Body of pancreas (tissue), 4 donors: ENCODE measurements around the gene EPN3.

ENCODE experiments used
- POLR2A ChIP-seq, 3 donors: fragments of 450-650 bp; IDR thresholded peaks; one replicate each; pipeline ENCODE4 v1.6.1; 2016; ENCODE audit warnings: antibody characterized with exemption in 3 of 3, mild to moderate bottlenecking in 2 of 3
- TF ChIP-seq, protein P1 (sequence below), 7 experiments: fragments of 450-650 bp in 4 of 7; fragments of 200-600 bp in 3 of 7; sonication (generic) in 3 of 7; IDR thresholded peaks; one replicate each; pipeline ENCODE4 v1.5.1; 2016 to 2019; ENCODE audit warnings: antibody characterized with exemption in 7 of 7

DNA sequence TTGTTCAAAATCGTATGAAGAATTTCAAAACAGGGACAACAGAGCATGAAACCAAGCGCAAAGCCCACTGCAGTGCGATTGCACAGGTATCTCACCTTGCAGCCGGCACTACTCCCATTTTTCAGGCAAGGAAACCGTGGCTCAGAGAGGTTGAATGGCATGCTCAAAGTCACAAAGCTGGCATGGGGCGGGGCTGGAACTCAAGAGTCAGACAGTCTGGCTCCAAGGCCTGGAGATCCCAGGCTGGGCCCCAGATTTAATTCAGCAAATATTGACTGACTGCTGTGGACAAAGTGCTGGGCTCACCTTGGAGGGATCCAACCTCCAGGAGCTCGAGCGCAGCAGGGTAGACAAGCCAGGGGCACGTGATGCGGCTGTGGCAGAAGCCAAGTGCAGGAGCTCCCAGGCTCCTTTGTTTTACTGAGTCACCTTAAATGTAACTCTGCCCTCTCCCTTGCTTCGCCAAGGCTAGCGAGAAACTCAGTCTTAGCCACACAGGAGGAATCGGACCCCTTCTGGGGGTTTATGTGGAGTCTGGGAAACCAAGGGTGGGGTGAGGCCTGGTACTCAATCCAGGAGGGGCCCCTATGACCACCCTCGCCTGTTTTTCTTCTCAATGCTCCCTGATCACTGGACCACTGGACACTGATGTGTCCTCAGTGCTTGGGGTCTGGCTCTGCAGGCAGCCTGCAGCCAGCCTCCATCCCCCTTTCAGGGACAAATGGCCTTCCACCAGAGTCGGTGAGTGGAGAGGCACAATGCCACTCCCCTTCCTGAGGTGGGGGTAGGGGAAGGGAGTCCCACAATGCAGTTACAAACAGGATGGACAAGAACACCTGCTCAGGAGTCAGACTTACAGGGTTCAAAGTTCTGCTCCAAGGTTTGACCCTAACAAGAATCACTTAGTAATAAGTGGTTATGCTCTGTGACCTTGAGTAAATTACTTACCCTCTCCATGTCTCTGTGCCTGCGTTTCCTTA lies 10.6 kb downstream of the EPN3 start:
- TF ChIP-seq POLR2A (IDR thresholded peaks at IDR 0.05), result peak in 1 of 3 donors; percentile 1
- TF ChIP-seq, protein P1, sequence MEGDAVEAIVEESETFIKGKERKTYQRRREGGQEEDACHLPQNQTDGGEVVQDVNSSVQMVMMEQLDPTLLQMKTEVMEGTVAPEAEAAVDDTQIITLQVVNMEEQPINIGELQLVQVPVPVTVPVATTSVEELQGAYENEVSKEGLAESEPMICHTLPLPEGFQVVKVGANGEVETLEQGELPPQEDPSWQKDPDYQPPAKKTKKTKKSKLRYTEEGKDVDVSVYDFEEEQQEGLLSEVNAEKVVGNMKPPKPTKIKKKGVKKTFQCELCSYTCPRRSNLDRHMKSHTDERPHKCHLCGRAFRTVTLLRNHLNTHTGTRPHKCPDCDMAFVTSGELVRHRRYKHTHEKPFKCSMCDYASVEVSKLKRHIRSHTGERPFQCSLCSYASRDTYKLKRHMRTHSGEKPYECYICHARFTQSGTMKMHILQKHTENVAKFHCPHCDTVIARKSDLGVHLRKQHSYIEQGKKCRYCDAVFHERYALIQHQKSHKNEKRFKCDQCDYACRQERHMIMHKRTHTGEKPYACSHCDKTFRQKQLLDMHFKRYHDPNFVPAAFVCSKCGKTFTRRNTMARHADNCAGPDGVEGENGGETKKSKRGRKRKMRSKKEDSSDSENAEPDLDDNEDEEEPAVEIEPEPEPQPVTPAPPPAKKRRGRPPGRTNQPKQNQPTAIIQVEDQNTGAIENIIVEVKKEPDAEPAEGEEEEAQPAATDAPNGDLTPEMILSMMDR (IDR thresholded peaks at IDR 0.05), result no peak
